ENCODE results near the gene ABCD2.
"Not testable (repeated sequence)": the region's sequence is repeated elsewhere in the genome, so short reads cannot be mapped to it uniquely, and the experiment has no call there.

- not testable (repeated sequence) for TF ChIP-seq REST (IDR thresholded peaks at IDR 0.05; ENCODE audit: insufficient replicate concordance, low read depth); CTCF (IDR thresholded peaks at IDR 0.05; ENCODE audit: insufficient read depth, low read length); GABPA (IDR thresholded peaks at IDR 0.05; ENCODE audit: low read depth); POLR2AphosphoS5 (IDR thresholded peaks at IDR 0.05; ENCODE audit: low read depth)
These were observed 97.4 kb downstream of the ABCD2 start for GRCh38 chr12:39522167-39522566.
